B cell (primary cell): Measurements from ENCODE around the gene COL5A1.

Source experiments
- EZH2 ChIP-seq: IDR thresholded peaks from 2 replicates; pipeline ENCODE4 v1.6.1; 2012; ENCODE audit warnings: borderline replicate concordance, low read depth, mild to moderate bottlenecking, moderate library complexity, low read length; ENCODE audit not compliant: insufficient read depth, poor library complexity, severe bottlenecking
- TF ChIP-seq, protein P1 (sequence below): fragments of 200-600 bp; IDR thresholded peaks from one replicate; pipeline ENCODE4 v1.8.0; 2022; ENCODE audit warnings: antibody characterized with exemption, mild to moderate bottlenecking

DNA sequence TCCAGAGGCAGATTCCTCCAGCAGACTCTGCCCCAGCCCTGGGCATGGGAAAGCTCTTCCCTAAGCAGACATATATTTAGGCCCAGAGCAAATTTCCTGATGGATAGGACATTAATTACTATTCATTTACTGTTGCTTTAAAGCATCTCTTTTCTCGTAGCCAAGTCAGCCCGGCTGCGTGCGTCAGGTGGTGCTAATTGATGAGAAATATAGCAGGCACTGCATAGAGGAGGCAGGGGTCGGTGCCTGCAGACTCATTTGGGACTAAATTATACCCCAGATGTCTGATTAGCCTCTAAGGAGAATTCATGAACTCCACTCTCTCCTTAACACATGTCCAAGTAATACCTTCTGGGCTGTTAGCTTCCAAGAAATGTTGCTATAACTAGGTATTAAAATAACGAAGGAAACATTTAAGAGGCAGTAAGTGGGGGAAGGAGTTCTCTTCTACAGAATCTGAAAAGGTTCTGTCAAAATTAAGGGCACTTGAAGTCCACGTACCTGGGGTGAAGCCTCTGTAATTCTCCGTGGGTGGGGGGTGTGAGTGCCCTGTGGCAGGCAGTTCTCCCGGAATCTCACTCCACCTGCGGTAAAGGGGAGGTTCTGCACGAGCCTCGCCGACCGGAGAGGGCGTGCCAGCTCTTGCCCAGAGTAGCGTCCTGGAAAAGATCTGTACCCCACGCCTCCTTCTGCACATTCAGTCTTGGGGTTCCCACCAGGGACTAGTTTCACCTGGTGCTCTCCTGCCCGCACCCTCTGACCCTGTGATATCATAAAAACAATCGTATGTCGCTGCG, 123.1 kb downstream of the COL5A1 start:
- TF ChIP-seq, protein P1, sequence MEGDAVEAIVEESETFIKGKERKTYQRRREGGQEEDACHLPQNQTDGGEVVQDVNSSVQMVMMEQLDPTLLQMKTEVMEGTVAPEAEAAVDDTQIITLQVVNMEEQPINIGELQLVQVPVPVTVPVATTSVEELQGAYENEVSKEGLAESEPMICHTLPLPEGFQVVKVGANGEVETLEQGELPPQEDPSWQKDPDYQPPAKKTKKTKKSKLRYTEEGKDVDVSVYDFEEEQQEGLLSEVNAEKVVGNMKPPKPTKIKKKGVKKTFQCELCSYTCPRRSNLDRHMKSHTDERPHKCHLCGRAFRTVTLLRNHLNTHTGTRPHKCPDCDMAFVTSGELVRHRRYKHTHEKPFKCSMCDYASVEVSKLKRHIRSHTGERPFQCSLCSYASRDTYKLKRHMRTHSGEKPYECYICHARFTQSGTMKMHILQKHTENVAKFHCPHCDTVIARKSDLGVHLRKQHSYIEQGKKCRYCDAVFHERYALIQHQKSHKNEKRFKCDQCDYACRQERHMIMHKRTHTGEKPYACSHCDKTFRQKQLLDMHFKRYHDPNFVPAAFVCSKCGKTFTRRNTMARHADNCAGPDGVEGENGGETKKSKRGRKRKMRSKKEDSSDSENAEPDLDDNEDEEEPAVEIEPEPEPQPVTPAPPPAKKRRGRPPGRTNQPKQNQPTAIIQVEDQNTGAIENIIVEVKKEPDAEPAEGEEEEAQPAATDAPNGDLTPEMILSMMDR: no peak
- TF ChIP-seq EZH2: no peak
